GM19043 (cell line): Measurements from ENCODE around the gene OSMR.

ENCODE experiments used
- ATAC-seq: cut with Tn5 transposase; IDR thresholded peaks from one replicate; pipeline ENCODE4 v1.9.1; 2021; ENCODE audit warnings: low read depth; ENCODE audit not compliant: unreplicated experiment

OSMR gene

GRCh38 chr5:38870595-38870994 is 24.8 kb downstream of the OSMR start:
- no peak for ATAC-seq

DNA sequence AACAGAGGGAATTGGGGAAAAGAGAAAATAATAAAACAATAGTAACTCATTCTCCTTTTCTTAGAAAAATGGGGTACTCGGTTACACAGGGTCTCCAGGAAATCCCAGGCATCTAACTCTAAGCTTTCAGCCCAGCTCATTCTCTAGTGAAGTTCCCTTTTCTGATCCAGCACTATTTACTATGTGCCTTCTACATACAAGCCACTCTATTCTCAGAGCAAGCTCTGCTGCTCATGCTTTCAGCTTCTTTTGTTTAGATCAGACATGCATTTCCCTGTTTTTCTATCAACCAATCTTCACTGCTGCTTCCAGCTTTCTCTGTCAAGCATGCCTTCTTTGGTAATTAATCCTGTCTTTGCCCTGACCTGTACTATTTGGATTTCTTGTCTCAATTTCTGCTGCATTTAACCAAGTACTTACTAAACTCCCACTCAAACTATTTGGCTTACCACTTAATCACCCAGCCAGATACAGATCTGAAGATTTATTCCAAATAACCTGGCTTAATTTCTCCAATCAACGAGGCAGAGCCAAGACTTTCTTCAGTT is 25.3 kb downstream of the OSMR start:
- ATAC-seq, result no peak

DNA sequence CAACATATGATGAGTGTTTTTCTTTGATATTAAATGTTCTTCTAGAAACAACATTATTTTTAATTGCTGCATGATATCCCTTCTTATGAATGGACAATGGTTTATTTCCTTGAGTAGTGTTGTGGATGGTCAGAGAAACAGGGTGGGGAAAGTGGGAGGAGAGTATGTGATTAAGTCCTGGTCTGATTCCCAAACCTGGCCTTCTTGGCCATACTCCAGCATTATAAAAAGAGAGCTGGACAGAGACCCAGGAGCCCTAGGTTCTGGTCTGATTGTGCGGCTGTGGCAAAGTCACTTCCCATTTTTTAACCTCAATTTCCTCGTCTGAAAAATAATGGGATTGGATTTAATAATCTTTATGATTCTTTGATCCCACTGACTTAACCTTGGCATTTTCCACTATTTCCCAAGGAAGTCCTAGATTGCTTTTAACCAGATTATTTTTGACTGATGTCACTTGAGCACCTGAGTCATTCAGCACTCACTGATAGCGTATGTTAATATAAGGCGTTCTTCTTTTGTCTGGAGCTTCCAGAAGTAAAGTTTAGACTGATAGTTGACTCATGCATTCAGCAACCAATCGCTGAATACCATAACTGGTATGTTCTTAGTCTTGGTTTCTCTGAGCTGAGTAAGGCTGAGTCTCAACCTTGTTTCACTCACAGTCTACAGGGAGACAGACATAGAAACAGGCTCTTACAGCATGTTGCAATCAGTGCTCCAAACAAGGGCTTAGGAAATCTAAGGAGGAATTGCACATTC is 26.2 kb downstream of the OSMR start:
- ATAC-seq, result no peak

DNA sequence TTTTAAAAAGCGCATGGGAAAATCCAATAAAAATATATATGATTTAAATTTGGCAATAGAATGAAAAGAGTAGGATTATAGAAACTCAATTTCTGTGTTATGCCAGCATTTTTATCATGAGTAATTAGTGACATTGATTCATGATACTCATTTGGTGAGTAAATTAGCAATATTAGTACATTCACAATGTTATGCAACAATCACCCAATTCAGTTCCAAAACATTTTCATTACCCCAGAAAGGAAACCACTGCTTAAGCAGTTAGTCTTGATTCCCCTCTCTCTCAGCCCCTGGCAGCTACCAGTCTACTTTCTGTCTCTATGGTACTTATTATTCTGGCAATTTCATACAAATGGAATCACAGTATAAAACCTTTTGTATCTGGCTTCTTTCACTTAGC is 27.0 kb downstream of the OSMR start:
- ATAC-seq, result no peak

- ATAC-seq, result no peak
These were observed 29.2 kb downstream of the OSMR start for GRCh38 chr5:38874948-38875456.

DNA sequence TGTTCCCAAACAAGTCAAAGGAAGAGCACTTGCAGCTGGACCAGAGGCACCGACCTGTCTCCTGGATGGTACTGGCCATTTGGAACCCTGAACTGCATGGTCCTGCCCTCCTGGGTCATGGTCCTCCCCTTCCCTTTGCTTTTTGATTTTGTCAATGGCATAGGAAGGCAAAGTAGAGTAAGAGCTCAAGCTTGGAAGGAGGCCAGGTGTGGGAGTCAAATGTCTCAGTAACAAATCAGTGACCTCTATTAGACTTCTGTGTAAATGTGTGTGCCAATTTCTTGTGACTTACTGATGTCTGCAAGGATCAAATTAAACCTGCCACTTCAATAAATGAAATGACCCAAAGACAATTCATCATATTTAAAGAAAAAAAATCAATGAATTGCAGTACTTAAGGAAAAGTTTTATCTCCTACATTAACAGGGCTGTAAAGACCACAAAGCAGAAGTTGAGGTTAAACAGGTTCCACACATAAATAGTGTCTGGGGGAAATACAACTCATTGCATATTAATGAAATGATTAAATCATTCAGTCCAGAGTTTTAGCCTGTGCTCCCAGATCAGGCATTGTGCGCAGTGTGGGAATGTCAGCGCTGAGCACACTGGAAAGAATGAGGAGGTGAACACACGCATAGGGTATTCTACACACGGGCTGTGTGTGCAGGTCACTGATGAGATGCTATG is 32.7 kb downstream of the OSMR start:
- no peak for ATAC-seq

DNA sequence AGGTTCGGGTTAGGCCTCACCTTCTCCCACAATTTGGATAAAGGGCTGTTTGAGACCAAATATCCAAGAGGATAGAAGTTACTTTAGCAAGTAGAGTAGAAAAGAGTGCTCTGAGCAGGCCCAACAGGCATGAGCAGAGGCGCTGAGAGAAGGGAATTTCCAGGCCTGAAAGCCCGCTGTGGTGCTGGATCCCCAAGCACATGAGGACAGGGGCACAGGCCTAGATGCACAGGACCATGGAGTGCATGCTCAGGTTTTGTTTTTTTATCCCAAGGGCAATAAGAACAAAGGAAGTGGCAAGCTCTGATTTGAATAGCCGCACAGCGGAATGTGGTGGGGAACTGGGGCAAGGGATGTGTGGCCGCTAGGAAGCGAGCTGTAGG is 33.3 kb downstream of the OSMR start:
- ATAC-seq, result no peak

- ATAC-seq, result no peak
These were observed 38.0 kb downstream of the OSMR start for GRCh38 chr5:38883842-38884241.

GRCh38 chr5:38885208-38885607 is 39.4 kb downstream of the OSMR start:
- ATAC-seq, result no peak

- ATAC-seq, result no peak
These were observed 42.2 kb downstream of the OSMR start for GRCh38 chr5:38888041-38888440.

DNA sequence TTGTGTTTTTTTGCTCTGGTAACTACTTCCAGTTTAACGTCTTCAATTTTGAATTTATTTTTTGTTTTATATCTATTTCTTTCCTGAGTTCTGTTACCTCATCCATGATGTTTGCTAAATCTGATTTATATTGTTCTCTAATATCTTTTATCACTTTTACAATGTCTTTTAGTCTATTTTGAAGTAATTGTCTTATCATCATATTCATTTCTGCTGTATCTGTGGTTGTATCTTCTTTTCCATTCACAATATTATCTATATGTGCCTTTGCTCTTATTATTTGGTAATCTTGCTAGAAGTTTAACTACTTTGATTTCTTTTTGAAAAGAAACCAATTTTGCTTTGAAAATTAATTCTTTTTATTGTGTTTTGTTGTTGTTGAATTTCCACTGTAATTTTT is 43.6 kb downstream of the OSMR start:
- ATAC-seq, result no peak

- ATAC-seq, result no peak
These were observed 45.8 kb downstream of the OSMR start for GRCh38 chr5:38891563-38891962.

DNA sequence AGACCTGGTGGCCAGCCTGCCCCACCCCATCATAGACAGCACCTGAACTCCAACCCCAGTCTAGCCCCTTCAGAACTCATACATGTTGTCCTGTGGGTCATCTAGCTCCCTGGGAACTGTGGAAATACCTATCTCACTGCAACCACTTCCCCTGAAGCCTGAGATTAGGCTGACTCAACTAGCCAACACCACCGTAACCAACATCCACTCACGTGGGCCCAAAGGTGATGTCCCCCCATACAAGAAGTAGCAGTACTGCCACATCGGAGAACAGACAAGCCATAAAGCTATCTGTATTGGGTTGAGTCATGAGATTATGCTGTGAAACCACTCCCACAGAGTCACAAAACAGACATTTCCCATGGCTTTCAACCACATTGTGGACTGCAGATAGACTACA is 46.6 kb downstream of the OSMR start:
- ATAC-seq, result no peak

GRCh38 chr5:38896760-38897159 is 50.9 kb downstream of the OSMR start:
- no peak for ATAC-seq

DNA sequence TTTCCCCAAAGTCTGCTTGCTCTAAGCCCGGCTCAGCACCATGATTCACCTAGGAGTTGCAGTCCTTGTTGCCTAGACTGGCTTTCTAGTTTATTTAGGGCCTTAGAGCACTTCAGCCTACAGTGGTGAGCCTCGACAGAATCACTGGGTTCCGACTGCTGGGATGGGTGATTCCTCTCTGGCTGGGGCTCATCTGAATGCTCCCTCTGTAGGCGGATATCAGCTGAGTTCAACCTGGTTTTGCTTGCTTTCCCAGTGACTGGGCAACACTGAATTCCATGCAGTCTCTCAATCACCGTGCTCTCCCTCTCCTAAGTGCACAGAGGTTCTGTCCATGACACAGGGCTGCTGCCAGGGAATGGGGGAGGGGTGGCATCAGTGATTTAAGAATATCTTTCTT is 54.1 kb downstream of the OSMR start:
- no peak for ATAC-seq

- no peak for ATAC-seq
These were observed 59.7 kb downstream of the OSMR start for GRCh38 chr5:38905516-38905915.

GRCh38 chr5:38906503-38906902 is 60.7 kb downstream of the OSMR start:
- no peak for ATAC-seq

DNA sequence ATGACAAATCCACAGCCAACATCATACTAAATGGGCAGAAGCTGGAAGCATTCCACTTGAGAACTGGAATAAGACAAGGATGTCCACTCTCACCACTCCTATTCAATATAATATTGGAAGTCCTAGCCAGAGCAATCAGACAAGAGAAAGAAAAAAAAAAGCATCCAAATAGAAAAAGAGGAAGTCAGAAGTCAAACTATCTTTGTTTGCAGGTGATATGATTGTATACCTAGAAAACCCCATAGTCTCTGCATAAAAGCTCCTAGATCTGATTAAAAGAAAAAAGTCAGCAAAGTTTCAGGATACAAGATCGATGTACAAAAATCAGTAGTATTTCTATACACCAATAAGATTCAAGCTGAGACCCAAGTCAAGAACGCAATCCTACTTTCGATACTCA is 66.1 kb downstream of the OSMR start:
- ATAC-seq, result no peak

DNA sequence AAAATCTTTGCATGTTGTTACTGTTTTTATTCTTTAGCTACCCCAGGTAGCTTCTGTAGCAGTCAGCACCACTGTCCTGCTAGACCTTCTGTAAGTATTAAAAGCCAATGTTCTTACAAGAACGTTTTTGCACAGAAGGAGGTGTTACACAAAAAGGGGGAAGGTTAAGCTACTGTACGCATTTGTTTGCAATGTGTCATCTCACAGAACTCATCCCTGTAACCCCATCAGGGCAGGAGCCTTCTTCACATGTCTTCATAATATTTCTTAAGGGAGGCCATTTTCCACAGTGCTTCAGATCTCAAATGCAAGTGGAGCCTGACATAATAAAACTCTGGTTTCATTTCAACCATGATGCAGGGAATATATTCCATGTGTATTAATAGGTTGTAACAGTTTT is 67.9 kb downstream of the OSMR start:
- no peak for ATAC-seq

- ATAC-seq, result no peak
These were observed 71.0 kb downstream of the OSMR start for GRCh38 chr5:38916802-38917201.

GRCh38 chr5:38921174-38921573 is 75.4 kb downstream of the OSMR start:
- ATAC-seq, result no peak

- ATAC-seq, result no peak
These were observed 76.4 kb downstream of the OSMR start for GRCh38 chr5:38922199-38922598.
